Measurements from ENCODE around the gene VIM. TPM values are rescaled to one million over a fixed set of nuclear protein-coding genes. Genes with fewer than 3 reads are reported as not detected.

Gene VIM
- total RNA-seq, 2 experiments from 2014 or later: 2,572 to 2,607 TPM

GRCh38 chr10:17235136-17235535, 7.1 kb downstream of the VIM start:
- Mint-ChIP-seq H3K36me3 (ENCODE audit: low read depth) (peaks cover 81% of the 10 kb centered on the region), H3K9me3 (no peaks in the 10 kb centered on the region), H3K4me1 (peaks cover 57% of the 10 kb centered on the region), H3K4me3 (peak overlapping the region; percentile 13), H3K27ac (peak overlapping the region; percentile 69), H3K27me3 (no peaks in the 10 kb centered on the region)
- ChIA-PET POLR2A (interaction anchor here (0.8 to 11.0 kb wide), 6 partner anchors 9 to 418 kb away, joined by 3 to 335 read pairs (median 4); partner anchors contain the start of genes RSU1 and TRDMT1), CTCF (interaction anchor here (0.8 kb wide), 1 partner anchor 22 kb away, joined by 3 read pairs; no protein-coding TSS in a partner anchor)
- no peak for DNase-seq

GRCh38 chr10:17236468-17237148, 8.6 kb downstream of the VIM start:
- POLR2A ChIA-PET: interaction anchor here (1.1 to 3.1 kb wide), 6 partner anchors 8 to 403 kb away, joined by 3 to 16 read pairs (median 6); partner anchors contain the start of genes TRDMT1 and VIM
- peaks cover 48% of the 10 kb centered on the region for H3K4me1 Mint-ChIP-seq
- no peak overlapping the region for H3K27ac Mint-ChIP-seq
- no peaks in the 10 kb centered on the region for H3K27me3 Mint-ChIP-seq
- CTCF ChIA-PET: interaction anchor here (1.4 kb wide), 1 partner anchor 419 kb away, joined by 4 read pairs; the partner anchor contains the start of gene RSU1
- peaks cover 67% of the 10 kb centered on the region for H3K36me3 Mint-ChIP-seq (ENCODE audit: low read depth)
- no peak for DNase-seq
- H3K9me3 Mint-ChIP-seq: no peaks in the 10 kb centered on the region
- H3K4me3 Mint-ChIP-seq: no peak overlapping the region

- no peak for DNase-seq
- ChIA-PET POLR2A (interaction anchor here (0.9 to 3.1 kb wide), 7 partner anchors 7 to 404 kb away, joined by 3 to 16 read pairs (median 8); partner anchors contain the start of genes TRDMT1 and VIM), CTCF (interaction anchor here (1.4 kb wide), 1 partner anchor 420 kb away, joined by 4 read pairs; the partner anchor contains the start of gene RSU1)
- Mint-ChIP-seq H3K27ac (no peak overlapping the region), H3K4me1 (peaks cover 43% of the 10 kb centered on the region), H3K27me3 (no peaks in the 10 kb centered on the region), H3K9me3 (no peaks in the 10 kb centered on the region), H3K4me3 (no peak overlapping the region), H3K36me3 (ENCODE audit: low read depth) (peaks cover 61% of the 10 kb centered on the region)
These were observed 9.1 kb downstream of the VIM start for GRCh38 chr10:17237149-17237527.

GRCh38 chr10:17237915-17238444, 9.9 kb downstream of the VIM start:
- peaks cover 54% of the 10 kb centered on the region for H3K36me3 Mint-ChIP-seq (ENCODE audit: low read depth)
- no peak overlapping the region for H3K4me3 Mint-ChIP-seq
- peaks cover 37% of the 10 kb centered on the region for H3K4me1 Mint-ChIP-seq
- no peaks in the 10 kb centered on the region for H3K9me3 Mint-ChIP-seq
- H3K27ac Mint-ChIP-seq: no peak overlapping the region
- no peak for DNase-seq
- ChIA-PET POLR2A (interaction anchor here (0.7 to 3.1 kb wide), 11 partner anchors 8 to 418 kb away, joined by 3 to 16 read pairs (median 4); partner anchors contain the start of genes TRDMT1 and VIM), CTCF (interaction anchor here (1.4 kb wide), 1 partner anchor 421 kb away, joined by 4 read pairs; the partner anchor contains the start of gene RSU1)
- no peaks in the 10 kb centered on the region for H3K27me3 Mint-ChIP-seq

- Mint-ChIP-seq H3K9me3 (no peaks in the 10 kb centered on the region), H3K27ac (no peak overlapping the region), H3K27me3 (no peaks in the 10 kb centered on the region), H3K4me3 (no peak overlapping the region), H3K36me3 (ENCODE audit: low read depth) (peaks cover 48% of the 10 kb centered on the region), H3K4me1 (peaks cover 31% of the 10 kb centered on the region)
- no peak for DNase-seq
- ChIA-PET POLR2A (interaction anchor here (0.7 to 3.1 kb wide), 9 partner anchors 9 to 419 kb away, joined by 3 to 16 read pairs (median 4); partner anchors contain the start of genes TRDMT1 and VIM), CTCF (no interaction called here)
These were observed 10.6 kb downstream of the VIM start for GRCh38 chr10:17238445-17239291.

- H3K4me1 Mint-ChIP-seq: peaks cover 23% of the 10 kb centered on the region
- H3K36me3 Mint-ChIP-seq (ENCODE audit: low read depth): peaks cover 39% of the 10 kb centered on the region
- POLR2A ChIA-PET: interaction anchor here (1.3 to 3.1 kb wide), 3 partner anchors 10 to 14 kb away, joined by 4 to 16 read pairs (median 10); partner anchors contain the start of gene VIM
- no peak overlapping the region for H3K4me3 Mint-ChIP-seq
- H3K9me3 Mint-ChIP-seq: no peaks in the 10 kb centered on the region
- CTCF ChIA-PET: no interaction called here
- H3K27me3 Mint-ChIP-seq: no peaks in the 10 kb centered on the region
- H3K27ac Mint-ChIP-seq: no peak overlapping the region
- no peak for DNase-seq
These were observed 11.5 kb downstream of the VIM start for GRCh38 chr10:17239345-17240085.

- ChIA-PET CTCF (no interaction called here), POLR2A (interaction anchor here (0.7 kb wide), 1 partner anchor 423 kb away, joined by 3 read pairs; the partner anchor contains the start of gene RSU1)
- Mint-ChIP-seq H3K4me1 (peaks cover 17% of the 10 kb centered on the region), H3K9me3 (no peaks in the 10 kb centered on the region), H3K4me3 (no peak overlapping the region), H3K36me3 (ENCODE audit: low read depth) (peaks cover 33% of the 10 kb centered on the region), H3K27ac (peak overlapping the region; percentile 18), H3K27me3 (no peaks in the 10 kb centered on the region)
- no peak for DNase-seq
These were observed 12.1 kb downstream of the VIM start for GRCh38 chr10:17240096-17240495.

- Mint-ChIP-seq H3K4me1 (peaks cover 12% of the 10 kb centered on the region), H3K4me3 (no peak overlapping the region), H3K9me3 (no peaks in the 10 kb centered on the region), H3K27ac (no peak overlapping the region), H3K27me3 (no peaks in the 10 kb centered on the region), H3K36me3 (ENCODE audit: low read depth) (peaks cover 28% of the 10 kb centered on the region)
- no peak for DNase-seq
- ChIA-PET CTCF (no interaction called here), POLR2A (interaction anchor here (0.7 kb wide), 1 partner anchor 423 kb away, joined by 3 read pairs; the partner anchor contains the start of gene RSU1)
These were observed 12.6 kb downstream of the VIM start for GRCh38 chr10:17240616-17241015.

GRCh38 chr10:17241611-17242333, 13.7 kb downstream of the VIM start:
- Mint-ChIP-seq H3K4me1 (peaks cover under 1% of the 10 kb centered on the region), H3K4me3 (no peak overlapping the region), H3K27me3 (peaks cover 2% of the 10 kb centered on the region), H3K36me3 (ENCODE audit: low read depth) (peaks cover 22% of the 10 kb centered on the region), H3K9me3 (peaks cover 3% of the 10 kb centered on the region), H3K27ac (no peak overlapping the region)
- no peak for DNase-seq
- POLR2A ChIA-PET: interaction anchor here (1.5 to 2.1 kb wide), 4 partner anchors 11 to 424 kb away, joined by 5 to 11 read pairs (median 6); partner anchors contain the start of genes RSU1 and TRDMT1
- CTCF ChIA-PET: interaction anchor here (0.6 kb wide), 1 partner anchor 389 kb away, joined by 3 read pairs; no protein-coding TSS in a partner anchor

GRCh38 chr10:17244700-17245365, 16.8 kb downstream of the VIM start:
- no peak for DNase-seq
- ChIA-PET CTCF (interaction anchor here (1.2 kb wide), 1 partner anchor 392 kb away, joined by 3 read pairs; no protein-coding TSS in a partner anchor), POLR2A (interaction anchor here (0.8 to 1.4 kb wide), 3 partner anchors 9 to 354 kb away, joined by 3 to 4 read pairs (median 4); no protein-coding TSS in a partner anchor)
- H3K36me3 Mint-ChIP-seq (ENCODE audit: low read depth): peaks cover 11% of the 10 kb centered on the region
- peaks cover 6% of the 10 kb centered on the region for H3K9me3 Mint-ChIP-seq
- no peaks in the 10 kb centered on the region for H3K4me1 Mint-ChIP-seq
- H3K4me3 Mint-ChIP-seq: no peak overlapping the region
- peaks cover 2% of the 10 kb centered on the region for H3K27me3 Mint-ChIP-seq
- H3K27ac Mint-ChIP-seq: no peak overlapping the region

GRCh38 chr10:17247210-17247609, 19.2 kb downstream of the VIM start:
- Mint-ChIP-seq H3K27me3 (peaks cover 2% of the 10 kb centered on the region), H3K27ac (no peak overlapping the region), H3K9me3 (peaks cover 6% of the 10 kb centered on the region), H3K4me3 (no peak overlapping the region), H3K4me1 (no peaks in the 10 kb centered on the region), H3K36me3 (ENCODE audit: low read depth) (peaks cover 11% of the 10 kb centered on the region)
- POLR2A ChIA-PET: interaction anchor here (1.4 kb wide), 1 partner anchor 19 kb away, joined by 4 read pairs; the partner anchor contains the start of gene VIM
- no peak for DNase-seq
- CTCF ChIA-PET: interaction anchor here (1.0 kb wide), 1 partner anchor 403 kb away, joined by 3 read pairs; no protein-coding TSS in a partner anchor

Measured in activated CD4-positive, alpha-beta memory T cell treated with anti-CD3 and anti-CD28 coated beads, Interleukin-2, amount 10 ng/mL, durations not matched to agents 7 days and 5 days (primary cell).